IgD-negative memory B cell (primary cell): ENCODE data around the gene ITGB2. TPM values are rescaled to one million over a fixed set of nuclear protein-coding genes. Genes with fewer than 3 reads are reported as not detected.

Experiments
- H3K27ac Mint-ChIP-seq, 3 donors: one replicate each; pipeline ENCODE4 v1.8.0; 2020 to 2022; ENCODE audit warnings: mild to moderate bottlenecking in 3 of 3, mixed read lengths in 3 of 3, moderate library complexity in 1 of 3
- H3K27me3 Mint-ChIP-seq: one replicate; pipeline ENCODE4 v1.8.0; 2021; ENCODE audit warnings: mixed read lengths
- H3K36me3 Mint-ChIP-seq: one replicate; pipeline ENCODE4 v1.8.0; 2020; ENCODE audit warnings: mild to moderate bottlenecking, mixed read lengths
- H3K4me1 Mint-ChIP-seq, 3 donors: one replicate each; pipeline ENCODE4 v1.8.0; 2020 to 2022; ENCODE audit warnings: mixed read lengths in 3 of 3, mild to moderate bottlenecking in 1 of 3
- H3K4me3 Mint-ChIP-seq, 4 donors: one replicate each; pipeline ENCODE4 v1.8.0; 2020 to 2022; ENCODE audit warnings: mild to moderate bottlenecking in 4 of 4, mixed read lengths in 4 of 4, moderate library complexity in 3 of 4
- H3K9me3 Mint-ChIP-seq, 3 donors: one replicate each; pipeline ENCODE4 v1.8.0; 2020 to 2021; ENCODE audit warnings: mixed read lengths in 3 of 3, mild to moderate bottlenecking in 1 of 3
- polyA plus RNA-seq: library from polyadenylated mRNA; unstranded; fragments of 300-500 nt; fragmentation: Illumina TruSeq; gene quantifications from one replicate; pipeline ENCODE4 v1.2.3, GENCODE V29; 2021

ITGB2 gene
- polyA plus RNA-seq, 1 donor from 2014 or later: 294 TPM

DNA sequence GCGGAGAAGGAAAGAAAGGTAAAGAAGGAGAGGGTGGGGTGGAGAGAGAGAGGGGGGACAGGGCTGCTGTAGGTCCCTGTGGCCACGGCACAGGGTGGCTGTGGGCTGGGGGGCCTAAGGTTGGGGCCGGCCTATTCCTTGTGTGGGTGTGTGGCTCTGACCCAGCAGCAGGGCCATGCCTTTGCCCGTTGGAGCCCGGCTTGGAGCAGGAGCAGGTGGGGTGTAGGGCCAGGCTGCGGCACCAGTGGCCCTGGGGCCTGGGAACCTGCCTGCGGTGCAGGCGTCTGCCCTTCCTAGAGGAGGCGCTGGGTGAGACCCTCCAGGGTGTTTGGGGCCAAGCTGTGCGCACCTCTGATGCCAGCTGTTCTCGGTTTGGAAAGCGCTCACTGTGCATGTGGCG, 83.2 kb downstream of the ITGB2 start:
- Mint-ChIP-seq H3K27me3 (peaks cover 8% of the 10 kb centered on the region), H3K27ac (no peak overlapping the region), H3K9me3 (no peaks in the 10 kb centered on the region), H3K4me3 (no peak overlapping the region), H3K4me1 (no peaks in the 10 kb centered on the region), H3K36me3 (no peaks in the 10 kb centered on the region)

- Mint-ChIP-seq H3K4me1 (no peaks in the 10 kb centered on the region), H3K36me3 (no peaks in the 10 kb centered on the region), H3K9me3 (no peaks in the 10 kb centered on the region), H3K27me3 (peaks cover 2% of the 10 kb centered on the region), H3K27ac (no peak overlapping the region), H3K4me3 (no peak overlapping the region)
These were observed 83.8 kb downstream of the ITGB2 start for GRCh38 chr21:44836666-44837471.

- H3K9me3 Mint-ChIP-seq: no peaks in the 10 kb centered on the region
- no peak overlapping the region for H3K27ac Mint-ChIP-seq
- peaks cover 2% of the 10 kb centered on the region for H3K27me3 Mint-ChIP-seq
- no peak overlapping the region for H3K4me3 Mint-ChIP-seq
- peaks cover 2% of the 10 kb centered on the region for H3K36me3 Mint-ChIP-seq
- H3K4me1 Mint-ChIP-seq: peaks cover 4% of the 10 kb centered on the region in 3 donors
These were observed 84.4 kb downstream of the ITGB2 start for GRCh38 chr21:44836349-44836665.

Other genes with a start within 250 kb of the ITGB2 start
- gene KRTAP12-1, start 238.7 kb downstream of the ITGB2 start, polyA plus RNA-seq: not detected
- gene KRTAP10-12, start 223.7 kb downstream of the ITGB2 start, polyA plus RNA-seq: not detected
- gene TSPEAR, start 209.3 kb downstream of the ITGB2 start, polyA plus RNA-seq: not detected
- 55.7 TPM for gene UBE2G2, start 119.1 kb downstream of the ITGB2 start, polyA plus RNA-seq
- 92.3 TPM for gene SUMO3, start 102.8 kb downstream of the ITGB2 start, polyA plus RNA-seq
- 44.7 TPM for gene PTTG1IP, start 47.2 kb downstream of the ITGB2 start, polyA plus RNA-seq
- 12.3 TPM for gene SLX9, start 19.1 kb upstream of the ITGB2 start, polyA plus RNA-seq
- 4.5 TPM for gene ADARB1, start 153.7 kb upstream of the ITGB2 start, polyA plus RNA-seq